ENCODE data around the gene MGRN1. TPM values are rescaled to one million over a fixed set of nuclear protein-coding genes. Genes with fewer than 3 reads are reported as not detected.
"Not testable (repeated sequence)": the region's sequence is repeated elsewhere in the genome, so short reads cannot be mapped to it uniquely, and the experiment has no call there.

The MGRN1 gene
- total RNA-seq, 1 donor from 2014 or later: 29.3 TPM

GRCh38 chr16:4734730-4735535 lies 110.3 kb downstream of the MGRN1 start:
- DNase-seq: peak; percentile 83

DNA sequence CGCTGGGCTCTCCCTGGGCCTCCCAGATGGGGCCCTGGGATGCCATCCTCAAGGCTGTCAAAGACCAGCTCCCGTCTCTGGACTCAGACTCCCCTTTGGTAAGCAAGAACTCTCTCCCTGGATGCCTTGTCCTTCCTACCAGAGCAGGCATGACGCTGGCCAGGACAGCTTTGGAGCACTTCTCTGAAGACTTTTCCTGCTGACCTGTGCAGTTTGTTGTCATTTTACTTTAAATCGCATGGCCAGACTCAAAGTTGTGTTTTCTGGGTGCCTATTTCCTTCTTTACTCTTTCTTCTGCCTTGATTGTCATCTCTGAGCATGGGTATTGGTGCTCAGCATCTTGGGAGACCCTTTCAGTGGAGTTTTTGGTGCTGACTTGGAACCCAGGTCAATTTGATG lies 111.9 kb downstream of the MGRN1 start:
- DNase-seq: no peak

GRCh38 chr16:4737545-4737944 lies 112.9 kb downstream of the MGRN1 start:
- no peak for DNase-seq

GRCh38 chr16:4738370-4738769 lies 113.7 kb downstream of the MGRN1 start:
- DNase-seq: not testable (repeated sequence)

Other genes starting within 250 kb of the MGRN1 start
- gene CORO7, start 208.2 kb upstream of the MGRN1 start, total RNA-seq: 44.9 and 58.0 TPM in 2 replicates
- 41.0 and 58.9 TPM in 2 replicates for gene DNAJA3, start 199.0 kb upstream of the MGRN1 start, total RNA-seq
- gene NMRAL1, start 150.2 kb upstream of the MGRN1 start, total RNA-seq: 57.1 and 65.2 TPM in 2 replicates
- gene HMOX2, start 148.4 kb upstream of the MGRN1 start, total RNA-seq: 122 and 158 TPM in 2 replicates
- gene CDIP1, start 86.1 kb upstream of the MGRN1 start, total RNA-seq: 12.9 and 17.3 TPM in 2 replicates
- gene C16orf96, start 68.5 kb upstream of the MGRN1 start, total RNA-seq: not detected in 2 replicates
- 5.9 and 13.4 TPM in 2 replicates for gene UBALD1, start 9.9 kb upstream of the MGRN1 start, total RNA-seq
- gene NUDT16L1, start 68.7 kb downstream of the MGRN1 start, total RNA-seq: 34.4 and 39.0 TPM in 2 replicates
- gene ANKS3, start 109.4 kb downstream of the MGRN1 start, total RNA-seq: 14.8 and 29.3 TPM in 2 replicates
- 0.70 and 1.7 TPM in 2 replicates for gene DNAAF8, start 109.7 kb downstream of the MGRN1 start, total RNA-seq
- gene ZNF500, start 142.3 kb downstream of the MGRN1 start, total RNA-seq: 9.7 and 10.9 TPM in 2 replicates
- not detected in 2 replicates for gene SEPTIN12, start 163.5 kb downstream of the MGRN1 start, total RNA-seq
- not detected in 2 replicates for gene SMIM22, start 170.5 kb downstream of the MGRN1 start, total RNA-seq
- 22.5 and 22.8 TPM in 2 replicates for gene ROGDI, start 177.8 kb downstream of the MGRN1 start, total RNA-seq
- 85.6 and 103 TPM in 2 replicates for gene GLYR1, start 222.5 kb downstream of the MGRN1 start, total RNA-seq
- 30.1 and 44.6 TPM in 2 replicates for gene UBN1, start 222.7 kb downstream of the MGRN1 start, total RNA-seq

Data from dermis blood vessel endothelial cell (primary cell).